HG03565 (cell line): ENCODE results near the gene NEU4.

Experiments
- ATAC-seq: cut with Tn5 transposase; IDR thresholded peaks from one replicate; pipeline ENCODE4 v1.9.1; 2021; ENCODE audit warnings: mild to moderate bottlenecking, moderate library complexity; ENCODE audit not compliant: unreplicated experiment

The NEU4 gene

DNA sequence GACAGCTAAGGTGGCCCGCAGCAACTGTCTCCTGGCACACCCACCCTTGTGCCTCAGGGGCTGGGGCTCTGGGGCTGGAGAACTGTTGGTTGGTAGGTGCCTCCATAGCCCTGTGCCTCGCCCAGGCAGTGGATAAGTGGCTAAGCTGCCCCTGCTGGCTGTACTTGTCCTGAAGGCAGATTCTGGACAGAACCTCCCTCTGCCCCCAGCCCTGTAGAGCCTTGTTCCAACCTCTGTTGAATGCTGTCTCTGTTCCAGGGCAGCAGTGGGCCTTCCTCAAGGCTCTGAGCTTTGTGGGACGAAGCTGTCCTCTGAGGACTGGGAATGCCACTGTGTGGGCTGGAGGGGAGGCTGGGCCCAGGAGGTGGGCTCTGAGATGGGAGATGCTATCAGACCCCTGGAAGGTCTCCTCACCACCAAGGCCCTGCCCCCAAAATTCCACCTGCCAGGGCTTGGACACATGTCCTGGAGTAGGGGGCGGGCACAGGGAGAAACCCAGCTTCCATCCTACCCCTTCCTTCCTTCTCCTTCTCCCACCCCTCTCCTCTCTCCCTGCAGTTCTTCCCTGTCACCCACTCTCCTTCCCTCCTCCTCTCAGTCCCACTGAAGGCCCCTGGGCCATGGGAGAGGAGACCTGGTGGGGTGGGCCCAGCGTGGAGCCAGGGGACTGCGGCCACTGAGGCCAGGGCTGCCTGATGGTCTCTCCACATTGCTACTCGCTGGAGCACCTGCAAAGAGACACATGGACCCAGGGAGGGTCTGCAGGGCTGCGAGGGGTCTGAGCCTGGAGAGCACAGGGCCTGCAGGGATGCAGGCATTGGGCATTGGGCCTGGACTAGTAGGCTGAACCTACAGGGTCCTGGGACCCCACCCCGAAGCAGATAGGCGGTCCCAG lies 51.4 kb downstream of the NEU4 start:
- no peak for ATAC-seq

DNA sequence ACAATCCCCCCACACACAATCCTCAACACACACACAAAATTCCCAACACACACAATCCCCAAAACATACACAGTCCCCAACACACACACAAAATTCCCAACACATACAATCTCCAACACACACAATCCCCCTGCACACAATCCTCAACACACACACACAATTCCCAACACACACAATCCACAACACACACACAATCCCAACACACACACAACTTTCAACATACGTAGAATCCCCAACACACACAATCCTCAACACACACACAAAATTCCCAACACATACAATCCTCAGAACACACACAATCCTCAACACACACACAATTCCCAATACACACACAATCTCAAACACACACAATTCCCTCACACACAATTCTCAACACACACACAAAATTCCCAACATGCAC lies 52.3 kb downstream of the NEU4 start:
- ATAC-seq: no peak

DNA sequence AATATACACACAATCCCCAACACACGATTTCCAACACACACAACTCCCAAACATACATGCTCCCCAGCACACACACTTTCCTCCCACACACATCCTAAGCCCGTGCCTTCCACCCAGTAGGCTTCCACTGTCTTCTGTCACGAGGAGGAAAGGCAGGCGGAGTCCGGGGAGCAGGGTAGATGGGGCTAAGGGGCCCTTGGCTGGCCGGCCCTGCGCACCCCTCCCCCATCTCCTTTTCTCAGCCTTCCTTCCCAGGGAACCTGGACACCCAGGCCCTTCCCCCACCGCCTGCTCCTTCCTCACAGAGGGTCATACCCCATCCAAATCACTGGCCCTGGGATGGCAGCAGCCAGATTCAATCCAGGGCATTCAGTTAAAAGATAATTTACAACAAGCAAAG lies 53.1 kb downstream of the NEU4 start:
- no peak for ATAC-seq

DNA sequence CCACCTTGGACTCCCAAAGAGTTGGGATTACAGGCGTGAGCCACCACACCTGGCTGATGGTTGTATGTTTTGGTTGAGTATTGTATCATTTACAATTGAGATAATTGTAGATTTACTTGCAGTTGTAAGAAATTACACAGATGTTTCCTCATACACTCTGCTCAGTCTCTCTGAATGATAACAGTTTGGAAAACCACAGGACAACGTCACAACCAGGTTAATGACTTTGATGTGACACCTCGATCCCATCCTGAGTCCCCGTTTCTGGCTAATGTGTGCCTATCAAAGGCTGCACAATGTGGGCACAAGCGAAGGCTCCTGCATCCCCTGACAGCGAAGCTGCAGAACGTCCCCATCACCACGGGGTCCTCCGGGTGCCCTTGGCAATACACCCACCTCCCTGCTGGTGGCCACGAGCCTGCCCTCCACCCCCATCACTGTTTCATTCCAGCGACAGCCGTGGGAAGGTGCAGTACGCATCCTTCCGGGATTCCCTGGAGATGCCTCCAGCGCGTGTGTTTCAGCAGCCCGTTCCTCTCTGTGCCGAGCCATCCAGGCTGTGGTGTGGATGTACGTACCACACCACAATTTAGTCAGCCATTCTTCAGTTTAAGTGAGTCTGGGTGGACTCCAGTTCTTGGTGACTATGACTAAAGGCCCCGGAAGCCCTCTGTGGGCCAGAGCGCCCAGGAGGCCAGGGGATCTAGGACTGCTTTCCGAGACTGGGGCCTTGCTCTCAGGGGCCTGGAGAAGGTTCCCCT lies 54.0 kb downstream of the NEU4 start:
- ATAC-seq: no peak

DNA sequence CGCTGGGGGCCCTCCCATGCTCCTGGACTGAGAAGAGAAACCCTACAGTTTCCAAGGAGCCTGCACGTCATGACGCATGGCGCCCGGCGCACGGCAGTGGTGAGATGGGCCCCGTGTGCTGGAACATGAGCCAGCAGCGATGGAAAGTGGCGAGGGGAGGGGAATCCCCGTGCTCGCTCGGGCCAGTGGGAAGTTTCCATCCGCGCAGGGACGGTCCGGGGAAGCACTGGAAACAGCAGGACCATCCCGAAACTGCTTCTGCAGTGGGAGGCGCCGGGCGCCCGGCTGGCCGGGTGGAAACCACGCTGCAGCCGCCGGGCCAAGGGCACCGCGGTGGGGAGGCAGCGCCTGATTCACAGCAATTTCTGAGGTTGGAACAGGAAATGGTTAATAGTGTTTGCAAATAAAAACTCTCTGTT lies 54.6 kb downstream of the NEU4 start:
- no peak for ATAC-seq

DNA sequence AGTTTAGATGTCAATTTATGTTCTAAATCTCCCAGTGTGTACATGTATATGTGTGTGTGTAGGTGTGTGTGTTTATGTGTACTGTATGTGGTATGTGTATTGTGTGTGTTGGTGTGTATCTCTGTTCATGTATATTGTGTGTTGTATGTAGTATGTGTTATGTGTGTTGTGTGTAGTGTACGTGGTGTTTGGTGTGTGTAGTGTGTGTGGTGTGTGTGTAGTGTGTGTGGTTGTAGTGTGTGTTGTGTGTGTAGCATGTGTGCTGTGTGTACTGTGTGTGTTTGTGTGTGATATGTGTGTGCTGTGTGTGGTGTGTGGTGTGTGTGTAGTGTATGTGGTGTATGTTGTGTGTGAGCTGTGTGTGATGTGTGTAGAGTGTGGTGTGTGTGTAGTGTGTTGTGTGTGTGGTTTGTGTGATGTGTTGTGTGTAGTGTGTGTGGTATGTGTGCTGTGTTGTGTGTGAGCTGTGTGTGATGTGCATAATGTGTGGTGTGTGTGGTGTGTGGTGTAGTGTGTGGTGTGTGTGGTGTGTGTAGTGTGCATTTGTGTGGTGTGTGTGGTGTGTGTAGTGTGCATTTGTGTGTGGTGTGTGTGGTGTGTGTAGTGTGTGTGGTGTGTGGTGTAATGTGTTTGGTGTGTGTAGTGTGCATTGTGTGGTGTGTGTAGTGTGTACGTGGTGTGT lies 55.3 kb downstream of the NEU4 start:
- ATAC-seq: no peak

DNA sequence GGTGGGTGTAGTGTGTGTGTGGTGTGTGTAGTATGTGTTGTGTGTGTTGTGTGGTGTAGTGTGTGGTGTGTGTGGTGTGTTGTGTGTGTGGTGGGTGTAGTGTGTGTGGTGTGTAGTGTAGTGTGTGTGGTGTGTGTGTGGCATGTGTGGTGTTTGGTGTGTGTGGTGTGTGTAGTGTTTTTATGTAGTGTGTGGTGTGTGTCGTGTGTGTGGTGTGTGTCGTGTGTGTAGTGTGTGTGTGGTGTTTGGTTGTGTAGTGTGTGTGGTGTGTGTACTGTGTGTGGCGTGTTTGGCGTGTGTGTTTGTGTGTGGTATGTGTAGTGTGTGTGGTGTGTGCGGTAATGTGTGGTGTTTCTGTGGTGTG lies 55.8 kb downstream of the NEU4 start:
- no peak for ATAC-seq

DNA sequence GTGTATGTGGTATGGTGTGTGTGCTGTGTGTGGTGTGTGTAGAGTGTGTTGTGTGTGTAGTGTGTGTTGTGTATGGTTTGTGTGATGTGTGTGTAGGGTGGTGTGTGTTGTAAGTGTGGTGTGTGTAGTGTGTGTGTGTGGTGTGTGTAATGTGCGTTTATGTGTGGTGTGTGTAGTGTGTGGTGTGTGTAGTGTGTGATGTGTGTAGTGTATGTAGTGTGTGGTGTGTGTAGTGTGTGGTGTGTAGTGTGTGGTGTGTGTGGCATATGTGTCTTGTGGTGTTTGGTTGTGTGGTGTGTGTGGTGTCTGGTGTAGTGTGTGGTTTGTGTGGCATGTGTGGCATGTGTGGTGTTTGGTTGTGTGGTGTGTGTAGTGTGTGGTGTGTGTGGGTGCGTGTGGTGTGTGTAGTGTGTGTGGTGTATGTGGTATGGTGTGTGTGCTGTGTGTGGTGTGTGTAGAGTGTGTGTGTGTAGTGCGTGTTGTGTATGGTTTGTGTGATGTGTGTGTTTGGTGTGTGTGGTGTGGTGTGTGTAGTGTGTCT lies 56.5 kb downstream of the NEU4 start:
- no peak for ATAC-seq

DNA sequence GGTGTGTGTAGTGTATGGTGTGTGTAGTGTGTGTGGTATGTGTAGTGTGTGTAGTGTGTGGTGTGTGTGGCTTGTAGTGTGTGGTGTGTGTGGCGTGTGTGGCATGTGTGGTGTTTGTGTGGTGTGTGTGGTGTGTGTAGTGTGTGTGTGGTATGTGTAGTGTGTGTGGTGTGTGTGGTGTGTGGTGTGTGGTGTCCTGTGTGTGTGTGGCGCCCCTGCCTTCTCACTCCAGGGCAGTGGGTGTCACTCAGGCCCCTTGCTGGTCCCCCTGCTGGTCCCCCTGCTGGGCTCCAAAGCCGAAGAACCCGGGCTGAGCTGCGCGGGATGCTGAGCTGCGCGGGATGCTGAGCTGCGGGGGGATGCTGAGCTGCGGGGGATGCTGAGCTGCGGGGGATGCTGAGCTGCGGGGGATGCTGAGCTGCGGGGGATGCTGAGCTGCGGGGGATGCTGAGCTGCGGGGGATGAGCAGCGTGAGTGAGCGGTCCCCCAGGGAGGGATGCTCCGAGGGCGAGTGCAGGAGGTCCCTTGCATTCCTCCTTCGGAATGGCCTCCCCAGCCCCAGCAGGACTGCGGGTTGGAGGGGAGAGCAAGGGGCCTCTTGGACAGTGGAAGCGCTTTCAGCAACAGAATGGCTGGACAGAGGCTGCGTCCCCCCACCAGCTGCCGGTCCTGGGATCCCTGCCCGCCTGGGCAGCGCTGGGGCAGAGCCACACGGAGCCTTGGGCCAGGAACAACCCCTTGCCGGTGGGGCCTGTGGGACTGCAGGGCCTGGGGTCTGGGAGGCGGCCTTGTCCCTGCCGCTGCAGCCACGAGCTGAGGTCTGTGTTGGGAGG lies 57.2 kb downstream of the NEU4 start:
- no peak for ATAC-seq
